Choroid plexus epithelial cell (primary cell): ENCODE data around the gene DDHD1.
"Not testable (repeated sequence)": the region's sequence is repeated elsewhere in the genome, so short reads cannot be mapped to it uniquely, and the experiment has no call there.

Experiments
- DNase-seq: peaks from one replicate; pipeline ENCODE4 v3.0.0-alpha.2; 2010; ENCODE audit warnings: low read depth
- H3K4me3 ChIP-seq: 2 replicates; pipeline ENCODE4 v1.5.1; 2011; ENCODE audit warnings: low read depth, mild to moderate bottlenecking, control low read depth, low read length, moderate library complexity
- CTCF ChIP-seq: conservative IDR thresholded peaks from 2 replicates; pipeline ENCODE4 v1.5.1; 2011; ENCODE audit warnings: low read depth, mild to moderate bottlenecking, control low read depth, inconsistent platforms, low read length, moderate library complexity

The DDHD1 gene

GRCh38 chr14:53124786-53125185, 28.3 kb downstream of the DDHD1 start:
- H3K4me3 ChIP-seq: no peak overlapping the region
- no peak for DNase-seq
- TF ChIP-seq CTCF: no peak

GRCh38 chr14:53121419-53121818, 31.7 kb downstream of the DDHD1 start:
- not testable (repeated sequence) for DNase-seq, H3K4me3 ChIP-seq

- not testable (repeated sequence) for H3K4me3 ChIP-seq, DNase-seq
Measured at GRCh38 chr14:53117479-53117878, 35.6 kb downstream of the DDHD1 start.

GRCh38 chr14:53113989-53114388, 39.1 kb downstream of the DDHD1 start:
- DNase-seq: no peak
- TF ChIP-seq CTCF: no peak
- no peak overlapping the region for H3K4me3 ChIP-seq

GRCh38 chr14:53110096-53110495, 43.0 kb downstream of the DDHD1 start:
- H3K4me3 ChIP-seq: no peak overlapping the region
- no peak for DNase-seq
- TF ChIP-seq CTCF: no peak

GRCh38 chr14:53109105-53110041, 43.8 kb downstream of the DDHD1 start:
- TF ChIP-seq CTCF: no peak
- DNase-seq: no peak
- no peak overlapping the region for H3K4me3 ChIP-seq

- DNase-seq: no peak
- H3K4me3 ChIP-seq: no peak overlapping the region
- TF ChIP-seq CTCF: no peak
Measured at GRCh38 chr14:53108292-53109104, 44.6 kb downstream of the DDHD1 start.

GRCh38 chr14:53106768-53107167, 46.4 kb downstream of the DDHD1 start:
- TF ChIP-seq CTCF: no peak
- no peak overlapping the region for H3K4me3 ChIP-seq
- no peak for DNase-seq
